A549 (cell line): ENCODE results near the gene ATP1A2. TPM values are rescaled to one million over a fixed set of nuclear protein-coding genes. Genes with fewer than 3 reads are reported as not detected.

ENCODE experiments used
- ATAC-seq, 2 experiments: fragments of 200-7000 bp in 1 of 2; fragments of >200 bp in 1 of 2; cut with Nextera tagmentation in 1 of 2; cut with Tn5 transposase in 1 of 2; 3 replicates each; pipeline versions ENCODE4 v1.8.0 to v1.9.1; 2018 to 2020; ENCODE audit warnings: mild to moderate bottlenecking in 1 of 2, moderate library complexity in 1 of 2
- CTCF ChIA-PET: fragments of 300-600 bp; sonication (Branson Sonifier 250); formaldehyde crosslinking; extraction: SDS; loops from one replicate; lab custom pipeline; 2021; ENCODE audit warnings: antibody characterized with exemption, inconsistent platforms; lab: Yijun Ruan, JAX
- POLR2A ChIA-PET: fragments of 350-600 bp; formaldehyde crosslinking; extraction: SDS; loops from one replicate; lab custom pipeline; 2021; ENCODE audit warnings: antibody characterized with exemption, inconsistent platforms; lab: Yijun Ruan, JAX
- DNase-seq, 2 experiments: peaks; one replicate each; pipeline versions ENCODE4 v3.0.0 to v3.0.0-alpha.2; 2011 to 2016; ENCODE audit warnings: low read depth in 1 of 2, low spot score in 1 of 2
- FAIRE-seq: peaks from 2 replicates; lab custom pipeline; 2011; peaks lifted over from hg19 to GRCh38; lab: Jason Lieb, UNC
- H3K27ac ChIP-seq, 2 experiments: fragments of >200 bp; sonication (Bioruptor Twin); formaldehyde crosslinking; 3 replicates each; pipeline ENCODE4 v1.5.1; 2016 to 2017
- H3K4me1 ChIP-seq: fragments of >200 bp; sonication (Bioruptor Twin); formaldehyde crosslinking; 3 replicates; pipeline ENCODE4 v1.6.1; 2016
- H3K4me2 ChIP-seq: fragments of >200 bp; sonication (Bioruptor Twin); formaldehyde crosslinking; 3 replicates; pipeline ENCODE4 v1.6.1; 2016
- H3K4me3 ChIP-seq: fragments of >200 bp; sonication (Bioruptor Twin); formaldehyde crosslinking; 3 replicates; pipeline ENCODE4 v1.5.1; 2016
- H3K9me3 ChIP-seq: fragments of >200 bp; sonication (Bioruptor Twin); formaldehyde crosslinking; 3 replicates; pipeline ENCODE4 v1.6.1; 2016
- BCL3 ChIP-seq: fragments of >200 bp; sonication (Bioruptor Twin); formaldehyde crosslinking; IDR thresholded peaks from 3 replicates; pipeline ENCODE4 v1.6.1; 2016
- CTCF ChIP-seq: fragments of >200 bp; sonication (Bioruptor Twin); formaldehyde crosslinking; IDR thresholded peaks from 3 replicates; pipeline ENCODE4 v1.5.1; 2016
- E2F6 ChIP-seq: IDR thresholded peaks from 2 replicates; pipeline ENCODE4 v1.6.1; 2012; ENCODE audit warnings: low read depth, borderline replicate concordance
- ELK1 ChIP-seq: fragments of 150-350 bp; IDR thresholded peaks from 2 replicates; pipeline ENCODE4 v1.6.1; 2014; ENCODE audit warnings: low read depth, mild to moderate bottlenecking, low read length
- FOSL2 ChIP-seq, 2 experiments: fragments of 450-650 bp in 1 of 2; fragments of >200 bp in 1 of 2; sonication (Bioruptor Twin) in 1 of 2; formaldehyde crosslinking; IDR thresholded peaks; 2 replicates each; pipeline versions ENCODE4 v1.5.0 to v1.6.1; 2016 to 2020; ENCODE audit warnings: mild to moderate bottlenecking in 1 of 2, moderate library complexity in 1 of 2
- HMGXB4 ChIP-seq: fragments of 250-450 bp; sonication (Bioruptor Pico); IDR thresholded peaks from 2 replicates; pipeline ENCODE4 v1.5.0; 2021; ENCODE audit warnings: mild to moderate bottlenecking, moderate library complexity, borderline replicate concordance
- HOXA7 ChIP-seq: fragments of 250-450 bp; sonication (Bioruptor Pico); IDR thresholded peaks from 2 replicates; pipeline ENCODE4 v1.5.0; 2020; ENCODE audit warnings: mild to moderate bottlenecking, moderate library complexity
- JUN ChIP-seq, 2 experiments: fragments of >200 bp; sonication (Bioruptor Twin); formaldehyde crosslinking; IDR thresholded peaks; 2 replicates in 1 of 2; 3 replicates in 1 of 2; pipeline ENCODE4 v1.6.1; 2016 to 2017
- MAFK ChIP-seq: fragments of 450-650 bp; IDR thresholded peaks from 2 replicates; pipeline ENCODE4 v1.6.1; 2014; ENCODE audit not compliant: partially characterized antibody
- NFE2L2 ChIP-seq: fragments of 150-350 bp; conservative IDR thresholded peaks from 2 replicates; pipeline ENCODE4 v1.6.1; 2014; ENCODE audit warnings: low read length
- POLR2A ChIP-seq: IDR thresholded peaks from 2 replicates; pipeline ENCODE4 v1.6.1; 2012; ENCODE audit warnings: mild to moderate bottlenecking, low read length
- RAD21 ChIP-seq, 2 experiments: fragments of >200 bp in 1 of 2; sonication (Bioruptor Twin) in 1 of 2; formaldehyde crosslinking in 1 of 2; IDR thresholded peaks in 1 of 2; conservative IDR thresholded peaks in 1 of 2; 2 replicates in 1 of 2; 3 replicates in 1 of 2; pipeline ENCODE4 v1.6.1; 2012 to 2018; ENCODE audit warnings: inconsistent platforms in 1 of 2
- RNF2 ChIP-seq: fragments of 200-600 bp; sonication (generic); IDR thresholded peaks from 2 replicates; pipeline ENCODE4 v1.6.1; 2016; ENCODE audit warnings: low read depth, mild to moderate bottlenecking, antibody characterized with exemption, moderate library complexity, borderline replicate concordance
- SMC3 ChIP-seq: fragments of >200 bp; sonication (Bioruptor Twin); formaldehyde crosslinking; IDR thresholded peaks from 3 replicates; pipeline ENCODE4 v1.6.1; 2018; ENCODE audit warnings: inconsistent platforms
- TFCP2L1 ChIP-seq: fragments of 250-450 bp; sonication (Bioruptor Pico); IDR thresholded peaks from 2 replicates; pipeline ENCODE4 v1.5.0; 2021; ENCODE audit warnings: mild to moderate bottlenecking
- TP53 ChIP-seq: fragments of 250-450 bp; sonication (Bioruptor Pico); IDR thresholded peaks from 2 replicates; pipeline ENCODE4 v1.5.0; 2021; ENCODE audit warnings: mild to moderate bottlenecking, moderate library complexity
- ZC3H11A ChIP-seq: fragments of 450-650 bp; IDR thresholded peaks from 2 replicates; pipeline ENCODE4 v1.6.1; 2014; ENCODE audit warnings: antibody characterized with exemption, mild to moderate bottlenecking
- WGBS: methylation state at CpG from one replicate; pipeline ENCODE4 v1.1.6; 2017; ENCODE audit errors: missing lambda C conversion rate; 5-methylcytosine and 5-hydroxymethylcytosine counted together
- polyA plus RNA-seq, 4 experiments: library from polyadenylated mRNA; depleted of rRNA in 3 of 4; stranded (reverse); fragments of >200 nt; fragmentation: RNase III in 1 of 4; extraction: RNeasy Plus Mini Kit Qiagen cat#74134 plus additional on column Dnase treatment in 1 of 4; gene quantifications; 2 replicates in 3 of 4; 3 replicates in 1 of 4; pipeline ENCODE4 v1.2.3, GENCODE V29; 2011 to 2017

The ATP1A2 gene
- polyA plus RNA-seq, 2 of the 4 experiments (the other 2 are of a cell fraction): 0.09 TPM; not detected in 1

- CTCF ChIA-PET: interaction anchor here (0.6 to 16.8 kb wide), 49 partner anchors 10 to 956 kb away, joined by 3 to 409 read pairs (median 5); partner anchors contain the start of genes DUSP23, FCRL6, IGSF8 and KCNJ10
- POLR2A ChIA-PET: no interaction called here
- Histone ChIP-seq H3K4me3 (no peak overlapping the region), H3K4me2 (no peak overlapping the region), H3K27ac (no peak overlapping the region), H3K9me3 (no peaks in the 10 kb centered on the region), H3K4me1 (0 out of 3 replicates have a peak, but pooled peaks cover 2% of the 10 kb centered on the region)
- DNase-seq (peak; percentile 83 to 94), ATAC-seq (peak; percentile 72 to 88), FAIRE-seq (peak; percentile 13)
- no peak for TF ChIP-seq RNF2
- TF ChIP-seq RAD21 (conservative IDR thresholded peaks at IDR 0.05 in 1 of 2, IDR thresholded peaks at IDR 0.05 in 1 of 2): peak; percentile 70 to 72
- no peak for TF ChIP-seq JUN (IDR thresholded peaks at IDR 0.05)
- peak; percentile 61; the same call in 2 of the 3 replicates for TF ChIP-seq SMC3
- TF ChIP-seq CTCF: peak; percentile 82
- TF ChIP-seq TP53 (CRISPR knock-in tag): no peak
- TF ChIP-seq POLR2A: no peak
- no peak for TF ChIP-seq HMGXB4
- TF ChIP-seq E2F6: no peak
- TF ChIP-seq BCL3: no peak
- no peak for TF ChIP-seq TFCP2L1 (CRISPR knock-in tag)
- TF ChIP-seq ELK1: no peak
- TF ChIP-seq HOXA7: no peak
- no peak for TF ChIP-seq NFE2L2
- TF ChIP-seq ZC3H11A: no peak
- 38% methylated on average over 19 of the region's 19 CpGs for WGBS
Observed at GRCh38 chr1:160085686-160086455, 29.7 kb upstream of the ATP1A2 start.

- ATAC-seq: no peak
- ChIA-PET CTCF (interaction anchor here (0.9 to 16.8 kb wide), 21 partner anchors 10 to 954 kb away, joined by 3 to 409 read pairs (median 15); partner anchors contain the start of genes IGSF8, KCNJ10 and PIGM), POLR2A (no interaction called here)
Observed at GRCh38 chr1:160086456-160086892, 29.1 kb upstream of the ATP1A2 start.

More at GRCh38 chr1:160086456-160086892, 29.1 kb upstream of the ATP1A2 start:
- H3K4me2 ChIP-seq: no peak overlapping the region
- 65% methylated on average over 5 of the region's 5 CpGs for WGBS
- 0 out of 3 replicates have a peak, but pooled peaks cover 2% of the 10 kb centered on the region for H3K4me1 ChIP-seq
- TF ChIP-seq FOSL2 (IDR thresholded peaks at IDR 0.05): no peak
- TF ChIP-seq FOSL2 (CRISPR knock-in tag; IDR thresholded peaks at IDR 0.05): no peak
- no peak for TF ChIP-seq MAFK
- no peak for FAIRE-seq
- no peak for DNase-seq
- no peaks in the 10 kb centered on the region for H3K9me3 ChIP-seq
- H3K27ac ChIP-seq: no peak overlapping the region
- no peak overlapping the region for H3K4me3 ChIP-seq
